WTC11 (cell line): ENCODE data around the gene NDUFS6. TPM values are rescaled to one million over a fixed set of nuclear protein-coding genes. Genes with fewer than 3 reads are reported as not detected.
"Not testable (repeated sequence)": the region's sequence is repeated elsewhere in the genome, so short reads cannot be mapped to it uniquely, and the experiment has no call there.

ENCODE experiments used
- ATAC-seq: fragments of 200-7000 bp; cut with Tn5 transposase; 2 replicates; pipeline ENCODE4 v1.10.0; 2021; ENCODE audit warnings: mild to moderate bottlenecking, moderate library complexity
- CTCF ChIA-PET: fragments of 300-600 bp; sonication (Branson Sonifier 250); formaldehyde crosslinking; loops from one replicate; lab custom pipeline; 2021; ENCODE audit warnings: antibody characterized with exemption; lab: Charles Lee
- POLR2A ChIA-PET: fragments of 350-600 bp; sonication (Branson Sonifier 250); formaldehyde crosslinking; loops from one replicate; lab custom pipeline; 2021; ENCODE audit warnings: antibody characterized with exemption; lab: Charles Lee
- DNase-seq: peaks from one replicate; pipeline ENCODE4 v3.0.0; 2021; ENCODE audit warnings: low spot score
- H3K27ac Mint-ChIP-seq: 2 replicates; pipeline ENCODE4 v1.8.0; 2021; ENCODE audit warnings: mixed read lengths
- H3K27me3 Mint-ChIP-seq: 2 replicates; pipeline ENCODE4 v1.8.0; 2021; ENCODE audit warnings: low read depth, mild to moderate bottlenecking, moderate library complexity, mixed read lengths
- H3K36me3 Mint-ChIP-seq: 2 replicates; pipeline ENCODE4 v1.8.0; 2021; ENCODE audit warnings: mixed read lengths
- H3K4me1 Mint-ChIP-seq: 2 replicates; pipeline ENCODE4 v1.8.0; 2022; ENCODE audit warnings: mixed read lengths
- H3K4me3 Mint-ChIP-seq: 2 replicates; pipeline ENCODE4 v1.8.0; 2021; ENCODE audit warnings: mild to moderate bottlenecking, moderate library complexity, mixed read lengths
- H3K9me3 Mint-ChIP-seq: 2 replicates; pipeline ENCODE4 v1.8.0; 2021; ENCODE audit warnings: mixed read lengths
- AR ChIP-seq: fragments of 250-450 bp; sonication (Bioruptor Pico); IDR thresholded peaks from 2 replicates; pipeline ENCODE4 v1.9.0; 2021; ENCODE audit warnings: mild to moderate bottlenecking
- ATF1 ChIP-seq: sonication (generic); formaldehyde crosslinking; IDR thresholded peaks from 2 replicates; pipeline ENCODE4 v1.8.1; 2023; ENCODE audit warnings: mild to moderate bottlenecking, moderate library complexity, missing genetic modification reagents
- ATF2 ChIP-seq: sonication (generic); formaldehyde crosslinking; IDR thresholded peaks from 2 replicates; pipeline ENCODE4 v1.8.1; 2022; ENCODE audit warnings: low read depth, missing genetic modification reagents, borderline replicate concordance
- CBFB ChIP-seq: sonication (generic); formaldehyde crosslinking; IDR thresholded peaks from 2 replicates; pipeline ENCODE4 v1.8.1; 2022; ENCODE audit warnings: mild to moderate bottlenecking, low read depth, missing genetic modification reagents
- IRF1 ChIP-seq: sonication (generic); formaldehyde crosslinking; IDR thresholded peaks from 2 replicates; pipeline ENCODE4 v1.8.0; 2023; ENCODE audit warnings: missing genetic modification reagents
- SP1 ChIP-seq: sonication (generic); formaldehyde crosslinking; conservative IDR thresholded peaks from 2 replicates; pipeline ENCODE4 v1.8.1; 2022; ENCODE audit warnings: missing genetic modification reagents
- ZMAT4 ChIP-seq: fragments of 250-450 bp; sonication (Bioruptor Pico); IDR thresholded peaks from 2 replicates; pipeline ENCODE4 v1.9.0; 2021; ENCODE audit warnings: mild to moderate bottlenecking
- ZNF232 ChIP-seq: sonication (generic); formaldehyde crosslinking; IDR thresholded peaks from 2 replicates; pipeline ENCODE4 v1.8.0; 2022; ENCODE audit warnings: mild to moderate bottlenecking, missing genetic modification reagents
- total RNA-seq: library from RNA; stranded (reverse); gene quantifications from 3 replicates; pipeline ENCODE4 v1.2.3, GENCODE V29; 2021

NDUFS6 gene
- total RNA-seq, 1 experiment from 2014 or later = 84.3 TPM

- POLR2A ChIA-PET = no interaction called here
- H3K4me1 Mint-ChIP-seq = peaks cover 21% of the 10 kb centered on the region
- CTCF ChIA-PET = no interaction called here
- no peak overlapping the region for H3K4me3 Mint-ChIP-seq
- ATAC-seq = no peak
- TF ChIP-seq ZMAT4 (CRISPR knock-in tag) = no peak
- TF ChIP-seq ZNF232 (CRISPR knock-in tag) = no peak
- no peak for DNase-seq
- H3K27me3 Mint-ChIP-seq = no peaks in the 10 kb centered on the region
- peaks cover 85% of the 10 kb centered on the region for H3K36me3 Mint-ChIP-seq
- H3K27ac Mint-ChIP-seq = no peak overlapping the region
- H3K9me3 Mint-ChIP-seq = no peaks in the 10 kb centered on the region
Observed at GRCh38 chr5:1814183-1815020, 13.2 kb downstream of the NDUFS6 start.

- no peak overlapping the region for H3K4me3 Mint-ChIP-seq
- H3K9me3 Mint-ChIP-seq = no peaks in the 10 kb centered on the region
- ChIA-PET POLR2A (no interaction called here), CTCF (interaction anchor here (1.1 to 1.2 kb wide), 2 partner anchors 10 to 145 kb away, joined by 3 read pairs; no protein-coding TSS in a partner anchor)
- H3K27ac Mint-ChIP-seq = no peak overlapping the region
- H3K4me1 Mint-ChIP-seq = peaks cover 21% of the 10 kb centered on the region
- no peak for TF ChIP-seq AR (CRISPR knock-in tag)
- TF ChIP-seq ATF1 (CRISPR knock-in tag) = no peak
- TF ChIP-seq CBFB (CRISPR knock-in tag) = no peak
- TF ChIP-seq ATF2 (CRISPR knock-in tag) = no peak
- DNase-seq (no peak), ATAC-seq (no peak)
- peaks cover 89% of the 10 kb centered on the region for H3K36me3 Mint-ChIP-seq
- H3K27me3 Mint-ChIP-seq = no peaks in the 10 kb centered on the region
Observed at GRCh38 chr5:1815071-1815786, 14.0 kb downstream of the NDUFS6 start.

GRCh38 chr5:1815881-1816292 lies 14.7 kb downstream of the NDUFS6 start:
- Mint-ChIP-seq H3K9me3 (no peaks in the 10 kb centered on the region), H3K4me3 (no peak overlapping the region), H3K4me1 (peaks cover 21% of the 10 kb centered on the region), H3K27ac (no peak overlapping the region), H3K27me3 (no peaks in the 10 kb centered on the region), H3K36me3 (peaks cover 89% of the 10 kb centered on the region)
- TF ChIP-seq SP1 (CRISPR knock-in tag) (no peak), IRF1 (CRISPR knock-in tag) (0 out of 2 replicates have a peak, but pooled peaks have one; percentile 15)
- ATAC-seq (peak; percentile 53), DNase-seq (no peak)
- ChIA-PET POLR2A (no interaction called here), CTCF (interaction anchor here (1.1 to 1.2 kb wide), 2 partner anchors 9 to 146 kb away, joined by 3 read pairs; no protein-coding TSS in a partner anchor)

- H3K27me3 Mint-ChIP-seq, ATAC-seq, H3K9me3 Mint-ChIP-seq, DNase-seq, H3K4me3 Mint-ChIP-seq, POLR2A ChIA-PET: not testable (repeated sequence)
- Mint-ChIP-seq H3K36me3 (peaks cover 91% of the 10 kb centered on the region), H3K27ac (peak overlapping the region; percentile 70), H3K4me1 (peaks cover 21% of the 10 kb centered on the region)
- CTCF ChIA-PET = interaction anchor here (1.2 kb wide), 1 partner anchor 147 kb away, joined by 3 read pairs; no protein-coding TSS in a partner anchor
Observed at GRCh38 chr5:1816495-1817089, 15.4 kb downstream of the NDUFS6 start.
